KMS-11 (cell line): ENCODE data around the gene CHD9.
"Not testable (repeated sequence)": the region's sequence is repeated elsewhere in the genome, so short reads cannot be mapped to it uniquely, and the experiment has no call there.

Source experiments
- H2AFZ ChIP-seq: fragments of 200-600 bp; sonication (generic); 2 replicates; pipeline ENCODE4 v1.6.1; 2016; ENCODE audit warnings: antibody characterized with exemption, mixed run types, low read depth
- H3K27ac ChIP-seq: fragments of 200-600 bp; sonication (generic); 2 replicates; pipeline ENCODE4 v1.6.1; 2016; ENCODE audit warnings: mild to moderate bottlenecking, mixed run types
- H3K27me3 ChIP-seq: fragments of 200-600 bp; sonication (generic); 2 replicates; pipeline ENCODE4 v1.6.1; 2017; ENCODE audit warnings: mild to moderate bottlenecking, low read depth, mixed run types, moderate library complexity; ENCODE audit not compliant: insufficient read depth
- H3K36me3 ChIP-seq: fragments of 200-600 bp; sonication (generic); 2 replicates; pipeline ENCODE4 v1.6.1; 2017; ENCODE audit warnings: mild to moderate bottlenecking, mixed run types; ENCODE audit not compliant: insufficient read depth
- H3K4me1 ChIP-seq: fragments of 200-600 bp; sonication (generic); 2 replicates; pipeline ENCODE4 v1.6.1; 2016; ENCODE audit warnings: mild to moderate bottlenecking, low read depth, mixed run types; ENCODE audit not compliant: poor library complexity, severe bottlenecking
- H3K4me2 ChIP-seq: fragments of 200-600 bp; sonication (generic); 2 replicates; pipeline ENCODE4 v1.7.0; 2016; ENCODE audit warnings: mild to moderate bottlenecking, mixed run types
- H3K4me3 ChIP-seq: fragments of 200-600 bp; sonication (generic); IDR thresholded peaks from 2 replicates; pipeline ENCODE4 v1.6.1; 2017; ENCODE audit warnings: low read depth, low read length, mixed read lengths; ENCODE audit not compliant: insufficient read depth
- H3K79me2 ChIP-seq: fragments of 200-600 bp; sonication (generic); 2 replicates; pipeline ENCODE4 v1.6.1; 2016; ENCODE audit warnings: low read depth, mixed run types; ENCODE audit not compliant: insufficient read depth
- H3K9ac ChIP-seq: fragments of 200-600 bp; sonication (generic); 2 replicates; pipeline ENCODE4 v1.6.1; 2016; ENCODE audit warnings: mild to moderate bottlenecking, mixed run types
- H4K20me1 ChIP-seq: fragments of 200-600 bp; sonication (generic); 2 replicates; pipeline ENCODE4 v1.6.1; 2016; ENCODE audit warnings: mild to moderate bottlenecking, mixed run types; ENCODE audit not compliant: insufficient read depth
- TF ChIP-seq, protein P1 (sequence below): fragments of 200-600 bp; sonication (generic); conservative IDR thresholded peaks from 2 replicates; pipeline ENCODE4 v1.6.1; 2017; ENCODE audit warnings: low read depth, mild to moderate bottlenecking, antibody characterized with exemption, low read length, moderate library complexity, mixed read lengths

The CHD9 gene

DNA sequence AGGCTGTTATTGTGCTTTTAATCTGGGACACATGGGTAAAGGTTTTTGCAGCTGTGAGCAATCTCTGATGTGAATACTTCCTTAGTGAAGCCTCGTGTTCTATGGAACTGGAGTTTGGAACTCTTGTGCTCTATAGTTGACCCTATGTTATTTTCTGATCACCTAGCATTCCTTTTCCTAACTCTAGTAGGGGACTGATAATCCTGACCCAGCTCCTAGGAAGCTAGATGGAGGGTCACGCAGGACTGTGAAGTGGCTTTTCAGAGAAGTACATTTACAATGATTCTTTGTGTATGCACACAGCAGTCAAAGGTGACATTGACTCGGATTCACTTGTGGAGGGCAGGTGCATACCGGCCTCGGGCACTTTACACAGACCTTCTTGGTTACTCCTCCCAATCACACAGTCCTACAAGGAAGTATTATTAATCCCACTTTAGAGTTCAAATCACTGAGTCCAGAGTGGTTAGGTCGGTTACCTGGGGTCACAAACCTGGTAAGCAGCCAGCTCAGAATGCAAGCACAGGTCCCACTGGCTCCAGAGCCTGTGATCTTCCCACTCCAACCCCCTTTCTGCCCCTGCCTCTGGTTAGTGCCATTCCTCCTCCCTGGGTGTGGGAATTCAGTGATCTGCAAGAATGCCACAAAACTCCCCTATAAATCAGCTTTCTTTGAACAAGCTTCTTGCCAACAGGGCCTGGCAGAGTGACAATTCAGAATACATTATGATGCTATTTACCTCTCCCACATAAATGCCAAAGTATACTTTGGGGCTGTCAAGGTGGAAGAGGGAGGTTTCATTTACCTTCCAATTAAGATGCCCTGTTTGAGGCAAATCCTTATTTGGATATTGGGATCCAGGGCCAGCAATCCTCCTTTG is 9.2 kb upstream of the CHD9 start:
- no peak overlapping the region for H3K4me3 ChIP-seq
- H3K9ac ChIP-seq, result no peak overlapping the region
- H3K79me2 ChIP-seq, result no peaks in the 10 kb centered on the region
- TF ChIP-seq, protein P1, sequence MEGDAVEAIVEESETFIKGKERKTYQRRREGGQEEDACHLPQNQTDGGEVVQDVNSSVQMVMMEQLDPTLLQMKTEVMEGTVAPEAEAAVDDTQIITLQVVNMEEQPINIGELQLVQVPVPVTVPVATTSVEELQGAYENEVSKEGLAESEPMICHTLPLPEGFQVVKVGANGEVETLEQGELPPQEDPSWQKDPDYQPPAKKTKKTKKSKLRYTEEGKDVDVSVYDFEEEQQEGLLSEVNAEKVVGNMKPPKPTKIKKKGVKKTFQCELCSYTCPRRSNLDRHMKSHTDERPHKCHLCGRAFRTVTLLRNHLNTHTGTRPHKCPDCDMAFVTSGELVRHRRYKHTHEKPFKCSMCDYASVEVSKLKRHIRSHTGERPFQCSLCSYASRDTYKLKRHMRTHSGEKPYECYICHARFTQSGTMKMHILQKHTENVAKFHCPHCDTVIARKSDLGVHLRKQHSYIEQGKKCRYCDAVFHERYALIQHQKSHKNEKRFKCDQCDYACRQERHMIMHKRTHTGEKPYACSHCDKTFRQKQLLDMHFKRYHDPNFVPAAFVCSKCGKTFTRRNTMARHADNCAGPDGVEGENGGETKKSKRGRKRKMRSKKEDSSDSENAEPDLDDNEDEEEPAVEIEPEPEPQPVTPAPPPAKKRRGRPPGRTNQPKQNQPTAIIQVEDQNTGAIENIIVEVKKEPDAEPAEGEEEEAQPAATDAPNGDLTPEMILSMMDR, result no peak
- no peak overlapping the region for H3K27ac ChIP-seq
- H4K20me1 ChIP-seq, result no peaks in the 10 kb centered on the region
- H3K27me3 ChIP-seq, result no peaks in the 10 kb centered on the region
- H3K36me3 ChIP-seq, result no peaks in the 10 kb centered on the region
- H3K4me1 ChIP-seq, result no peaks in the 10 kb centered on the region
- H2AFZ ChIP-seq, result no peak overlapping the region
- H3K4me2 ChIP-seq, result no peak overlapping the region

DNA sequence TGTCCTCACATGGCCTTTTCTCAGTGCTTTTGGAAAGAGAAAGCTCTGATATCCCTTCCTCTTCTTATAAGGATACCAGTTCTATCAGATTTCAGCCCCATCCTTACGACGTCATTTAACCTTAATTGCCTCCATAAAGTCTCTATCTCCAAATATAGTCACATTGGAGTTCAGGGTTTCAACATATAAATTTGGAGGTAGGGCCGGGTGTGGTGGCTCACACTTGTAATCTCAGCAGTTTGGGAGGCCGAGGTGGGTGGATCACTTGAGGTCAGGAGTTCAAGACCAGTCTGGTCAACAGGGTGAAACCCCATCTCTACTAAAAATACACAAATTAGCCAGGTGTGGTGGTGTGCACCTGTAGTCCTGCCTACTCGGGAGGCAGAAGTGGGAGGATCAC is 7.3 kb upstream of the CHD9 start:
- not testable (repeated sequence) for H2AFZ ChIP-seq, H4K20me1 ChIP-seq, H3K27ac ChIP-seq, H3K9ac ChIP-seq, H3K4me1 ChIP-seq, H3K36me3 ChIP-seq, H3K27me3 ChIP-seq, H3K4me3 ChIP-seq, H3K79me2 ChIP-seq, H3K4me2 ChIP-seq

DNA sequence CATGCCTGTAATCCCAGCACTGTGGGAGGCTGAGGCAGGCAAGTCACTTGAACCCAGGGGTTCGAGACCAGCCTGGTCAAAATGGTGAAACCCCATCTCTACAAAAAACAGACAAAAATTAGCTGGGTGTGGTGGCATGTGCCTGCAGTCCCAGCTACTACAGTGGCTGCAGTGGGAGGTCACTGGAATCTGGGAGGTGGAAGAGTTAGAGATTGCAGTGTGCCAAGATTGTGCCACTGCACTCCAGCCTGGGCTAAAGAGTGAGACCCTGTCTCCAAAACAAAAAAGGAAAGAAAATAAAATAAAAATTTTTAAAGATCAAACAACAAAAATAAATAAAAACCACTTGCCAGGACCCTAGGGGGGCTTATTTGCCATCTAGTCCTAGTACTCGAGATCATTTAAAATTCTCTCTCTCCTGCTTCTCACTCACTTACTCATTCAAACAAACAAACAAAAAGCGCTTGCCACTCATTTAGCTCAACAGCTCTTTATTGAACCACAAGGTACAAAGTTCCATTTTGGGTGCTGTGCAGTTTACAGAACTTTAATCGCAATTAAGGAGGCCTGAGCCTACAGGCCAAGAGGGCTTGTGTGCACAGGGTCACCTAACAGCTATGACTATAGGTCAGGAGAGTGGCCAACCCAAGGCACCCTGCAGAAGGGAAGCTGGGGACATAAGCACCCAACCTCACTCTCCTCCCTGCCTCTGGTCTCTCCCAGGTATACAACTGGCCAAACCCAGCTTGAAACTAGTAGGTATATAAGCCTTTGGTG is 6.5 kb upstream of the CHD9 start:
- H3K36me3 ChIP-seq, result no peaks in the 10 kb centered on the region

DNA sequence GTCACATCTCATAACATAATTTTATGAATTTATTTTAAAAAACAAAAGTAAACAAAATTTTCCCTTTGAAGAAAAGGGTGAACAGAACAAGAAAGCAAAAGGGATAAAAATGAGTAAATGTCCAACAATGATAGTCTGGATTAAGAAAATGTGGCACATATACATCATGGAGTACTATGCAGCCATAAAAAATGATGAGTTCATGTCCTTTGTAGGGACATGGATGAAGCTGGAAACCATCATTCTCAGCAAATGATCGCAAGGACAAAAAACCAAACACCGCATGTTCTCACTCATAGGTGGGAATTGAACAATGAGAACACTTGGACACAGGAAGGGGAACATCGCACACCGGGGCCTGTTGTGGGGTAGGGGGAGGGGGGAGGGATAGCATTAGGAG is 3.5 kb upstream of the CHD9 start:
- H3K4me1 ChIP-seq, result peaks cover 11% of the 10 kb centered on the region
- not testable (repeated sequence) for H3K4me3 ChIP-seq, H4K20me1 ChIP-seq, H3K4me2 ChIP-seq, H3K9ac ChIP-seq, H3K27me3 ChIP-seq, H3K36me3 ChIP-seq, H2AFZ ChIP-seq, H3K27ac ChIP-seq
- H3K79me2 ChIP-seq, result peaks cover 11% of the 10 kb centered on the region

More for the DNA sequence above, 6.5 kb upstream of the CHD9 start:
- Histone ChIP-seq H3K4me1 (peaks cover 5% of the 10 kb centered on the region), H2AFZ (no peak overlapping the region), H3K4me2 (no peak overlapping the region), H4K20me1 (no peaks in the 10 kb centered on the region), H3K27ac (no peak overlapping the region), H3K79me2 (no peaks in the 10 kb centered on the region), H3K4me3 (no peak overlapping the region), H3K27me3 (no peaks in the 10 kb centered on the region), H3K9ac (no peak overlapping the region)
- TF ChIP-seq, protein P1, result no peak

DNA sequence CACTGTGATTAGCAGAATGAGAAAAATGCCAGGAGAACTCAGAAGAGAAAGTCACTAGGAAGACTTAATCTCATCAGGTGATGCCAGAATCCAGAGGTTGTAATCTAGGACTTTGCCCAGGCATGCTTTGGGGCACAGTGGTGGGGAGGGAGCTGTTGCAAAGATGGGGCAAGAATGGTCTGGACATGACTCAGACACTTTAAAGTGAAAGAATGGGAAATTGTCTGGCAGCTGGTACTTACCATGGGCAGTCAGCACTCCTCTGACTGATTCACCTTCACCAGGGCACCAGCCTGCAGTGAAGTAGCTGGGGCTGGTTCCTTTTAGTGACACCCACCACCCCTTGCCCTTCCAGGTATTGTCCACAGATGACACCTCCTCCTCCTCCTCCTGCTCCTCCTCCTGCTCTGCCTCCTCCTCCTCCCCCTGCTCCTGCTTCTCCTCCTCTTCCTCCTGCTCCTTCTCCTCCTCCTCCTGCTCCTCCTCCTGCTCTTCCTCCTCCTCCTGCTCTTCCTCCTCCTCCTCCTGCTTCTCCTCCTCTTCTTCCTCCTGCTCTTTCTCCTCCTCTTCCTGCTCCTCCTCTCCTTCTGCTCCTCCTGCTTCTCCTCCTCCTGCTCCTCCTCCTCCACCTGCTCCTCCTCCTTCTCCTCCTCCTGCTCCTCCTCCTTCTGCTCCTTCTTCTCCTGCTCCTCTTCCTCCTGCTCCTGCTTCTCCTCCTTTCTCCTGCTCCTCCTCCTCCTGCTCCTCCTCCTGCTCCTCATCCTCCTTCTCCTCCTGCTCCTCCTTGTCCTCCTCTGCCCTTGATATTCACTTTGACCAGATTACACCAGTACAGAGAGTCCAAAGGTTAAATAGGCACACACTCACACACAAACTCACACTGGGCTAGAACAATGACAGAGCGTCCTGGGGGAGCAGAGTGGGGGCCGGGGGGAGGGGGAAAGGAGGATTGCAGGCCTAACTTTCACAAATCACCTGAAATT is 2.0 kb upstream of the CHD9 start, which contains the start of gene CHD9NB:
TSS of gene CHD9NB (minus strand) at position 379 of the 983 bp plus-strand sequence. CDS start 8,739 bp downstream, outside the sequence.
- H3K27me3 ChIP-seq, result no peaks in the 10 kb centered on the region
- peak within 1 kb of the TSS; percentile 30; the same call in 1 of the 2 replicates for H2AFZ ChIP-seq
- H3K9ac ChIP-seq, result no peak within 1 kb of the TSS
- H4K20me1 ChIP-seq, result no peaks in the 10 kb centered on the region
- no peak within 1 kb of the TSS for H3K4me2 ChIP-seq
- H3K4me3 ChIP-seq, result no peak within 1 kb of the TSS
- peaks cover 17% of the 10 kb centered on the region for H3K4me1 ChIP-seq
- TF ChIP-seq, protein P1, result no peak
- H3K79me2 ChIP-seq, result peaks cover 25% of the 10 kb centered on the region
- no peak within 1 kb of the TSS for H3K27ac ChIP-seq
- no peaks in the 10 kb centered on the region for H3K36me3 ChIP-seq
